Endothelial cell of umbilical vein (primary cell): ENCODE data around the gene ASAP2. TPM values are rescaled to one million over a fixed set of nuclear protein-coding genes. Genes with fewer than 3 reads are reported as not detected.

ENCODE experiments used
- BruUV-seq: library from RNA; stranded (reverse); fragments of 400-500 nt; replicated peaks from 2 replicates; lab custom pipeline; 2021; lab: Mats Ljungman, UMichigan
- CTCF ChIA-PET: fragments of 300-600, 350-600 bp; sonication (Branson Sonifier 250); formaldehyde crosslinking; loops from one replicate; lab custom pipeline; 2021; ENCODE audit warnings: antibody characterized with exemption, inconsistent platforms; lab: Charles Lee
- POLR2A ChIA-PET: fragments of 300-600, 350-600 bp; sonication (Branson Sonifier 250); formaldehyde crosslinking; loops from one replicate; lab custom pipeline; 2021; ENCODE audit warnings: antibody characterized with exemption, inconsistent platforms; lab: Charles Lee
- DNase-seq: peaks from one replicate; pipeline ENCODE4 v3.0.0-alpha.2; 2011; ENCODE audit warnings: low read depth, low spot score
- FAIRE-seq: peaks from 2 replicates; lab custom pipeline; 2011; peaks lifted over from hg19 to GRCh38; lab: Jason Lieb, UNC
- H2AFZ ChIP-seq: 2 replicates; pipeline ENCODE4 v1.6.0; 2012; ENCODE audit warnings: low read depth, low read length, control low read depth, inconsistent platforms
- H3K27ac ChIP-seq: 2 replicates; pipeline ENCODE4 v1.5.1; 2011; ENCODE audit warnings: low read depth, mild to moderate bottlenecking, control low read depth, low read length, moderate library complexity; ENCODE audit not compliant: insufficient read depth
- H3K27me3 ChIP-seq, 2 experiments: 2 replicates each; pipeline versions ENCODE4 v1.6.0 to v1.6.1; 2011; ENCODE audit warnings: low read length in 2 of 2, mixed read lengths in 1 of 2; ENCODE audit not compliant: control insufficient read depth in 2 of 2, insufficient read depth in 2 of 2
- H3K36me3 ChIP-seq, 2 experiments: 2 replicates in 1 of 2; 3 replicates in 1 of 2; pipeline ENCODE4 v1.5.1; 2011; ENCODE audit warnings: low read length in 2 of 2, mild to moderate bottlenecking in 1 of 2, moderate library complexity in 1 of 2; ENCODE audit not compliant: control insufficient read depth in 2 of 2, insufficient read depth in 2 of 2; ENCODE audit errors: extremely low read depth in 1 of 2
- H3K4me1 ChIP-seq: 3 replicates; pipeline ENCODE4 v1.5.1; 2011; ENCODE audit warnings: mild to moderate bottlenecking, low read length; ENCODE audit not compliant: control insufficient read depth, insufficient read depth; ENCODE audit errors: extremely low read depth
- H3K4me2 ChIP-seq: 2 replicates; pipeline ENCODE4 v1.6.1; 2011; ENCODE audit warnings: low read length, control low read depth, mixed read lengths; ENCODE audit not compliant: insufficient read depth
- H3K4me3 ChIP-seq, 3 experiments: fragments of 200-600 bp in 1 of 3; sonication (generic), shearing (Covaris generic) in 1 of 3; replicated peaks in 1 of 3; 2 replicates each; pipeline ENCODE4 v1.5.1; 2011 to 2016; ENCODE audit warnings: control low read depth in 3 of 3, low read length in 3 of 3, mild to moderate bottlenecking in 2 of 3, inconsistent platforms in 1 of 3, low read depth in 1 of 3, moderate library complexity in 1 of 3; ENCODE audit not compliant: insufficient read depth in 1 of 3
- H3K79me2 ChIP-seq: 2 replicates; pipeline ENCODE4 v1.6.0; 2012; ENCODE audit warnings: low read length, inconsistent platforms; ENCODE audit not compliant: control insufficient read depth, insufficient read depth
- H3K9ac ChIP-seq: replicated peaks from 2 replicates; pipeline ENCODE3; 2011; ENCODE audit warnings: low read length, control low read depth; ENCODE audit not compliant: insufficient read depth; ENCODE audit errors: extremely low read depth
- H3K9me1 ChIP-seq: replicated peaks from 3 replicates; pipeline ENCODE4 v1.6.0; 2011; ENCODE audit warnings: mild to moderate bottlenecking, low read length; ENCODE audit not compliant: control insufficient read depth, insufficient read depth; ENCODE audit errors: extremely low read depth
- H3K9me3 ChIP-seq: replicated peaks from 2 replicates; pipeline ENCODE4 v1.5.1; 2012; ENCODE audit warnings: low read length, inconsistent platforms; ENCODE audit not compliant: control insufficient read depth, insufficient read depth
- H4K20me1 ChIP-seq: replicated peaks from 2 replicates; pipeline ENCODE3; 2011; ENCODE audit warnings: mild to moderate bottlenecking, low read length; ENCODE audit not compliant: control insufficient read depth, insufficient read depth; ENCODE audit errors: extremely low read depth
- EZH2 ChIP-seq: IDR thresholded peaks from 2 replicates; pipeline ENCODE4 v1.6.1; 2012; ENCODE audit warnings: borderline replicate concordance, low read depth, mild to moderate bottlenecking, moderate library complexity, low read length, inconsistent platforms; ENCODE audit not compliant: severe bottlenecking
- FOS ChIP-seq: IDR thresholded peaks from 2 replicates; pipeline ENCODE4 v1.6.1; 2011; ENCODE audit warnings: mild to moderate bottlenecking, low read length, moderate library complexity, borderline replicate concordance; ENCODE audit not compliant: insufficient read depth
- GATA2 ChIP-seq: IDR thresholded peaks from 2 replicates; pipeline ENCODE4 v1.7.0; 2011; ENCODE audit warnings: low read depth, mild to moderate bottlenecking, moderate library complexity, mixed read lengths, low read length; ENCODE audit not compliant: insufficient read length, insufficient read depth
- JUN ChIP-seq: IDR thresholded peaks from 2 replicates; pipeline ENCODE4 v1.6.1; 2011; ENCODE audit warnings: borderline replicate concordance, low read depth; ENCODE audit not compliant: insufficient read length, insufficient read depth
- MYC ChIP-seq: IDR thresholded peaks from one replicate; pipeline ENCODE4 v1.6.1; 2011; ENCODE audit warnings: mild to moderate bottlenecking, low read depth, low read length
- POLR2A ChIP-seq: IDR thresholded peaks from 2 replicates; pipeline ENCODE4 v1.6.1; 2012; ENCODE audit warnings: low read depth, mild to moderate bottlenecking, control low read depth, low read length
- POLR2AphosphoS5 ChIP-seq: IDR thresholded peaks from 2 replicates; pipeline ENCODE4 v1.6.1; 2012; ENCODE audit warnings: low read depth, mild to moderate bottlenecking, control low read depth, low read length, moderate library complexity; ENCODE audit not compliant: insufficient read depth
- dilution Hi-C: fragments of 300-500 bp; cut with MboI; formaldehyde crosslinking; loops from one replicate; pipeline ENCODE4 v1.15.0; 2019; ENCODE audit warnings: low sequenced_read_pairs; ENCODE audit not compliant: extremely low pct_ligation_motif_present
- intact Hi-C: fragments of 100-400 bp; cut with micrococcal nuclease; formaldehyde crosslinking; loops from one replicate; pipeline ENCODE4 v1.10.0; 2022
- polyA plus RNA-seq, 4 experiments: library from polyadenylated mRNA; depleted of rRNA in 3 of 4; stranded (reverse) in 3 of 4; unstranded in 1 of 4; fragments of >200 nt; gene quantifications; 2 replicates each; pipeline versions ENCODE4 v1.2.1 to v1.2.3, GENCODE V29; 2011 to 2012; ENCODE audit warnings: missing spikeins in 1 of 4
- total RNA-seq: library from RNA; stranded (reverse); gene quantifications from 2 replicates; pipeline ENCODE4 v1.2.3, GENCODE V29; 2021
- TF ChIP-seq, protein P1 (sequence below): IDR thresholded peaks from 2 replicates; pipeline ENCODE4 v1.6.1; 2011; ENCODE audit not compliant: insufficient read depth, insufficient read length
- TF ChIP-seq, protein P2 (sequence below), 2 donors: IDR thresholded peaks; 1 replicate in 1 of 2; 2 replicates in 1 of 2; pipeline ENCODE4 v1.5.1; 2011; ENCODE audit warnings: low read length in 2 of 2, mild to moderate bottlenecking in 2 of 2, moderate library complexity in 2 of 2, control low read depth in 1 of 2, inconsistent platforms in 1 of 2, low read depth in 1 of 2; ENCODE audit not compliant: insufficient read depth in 1 of 2; ENCODE audit errors: extremely low read depth in 1 of 2

ASAP2 gene
- total and polyA plus RNA-seq, 2 donors (not counting 3 experiments of a cell fraction or from before 2014, with no cell fraction given): 31.1 to 79.2 TPM

DNA sequence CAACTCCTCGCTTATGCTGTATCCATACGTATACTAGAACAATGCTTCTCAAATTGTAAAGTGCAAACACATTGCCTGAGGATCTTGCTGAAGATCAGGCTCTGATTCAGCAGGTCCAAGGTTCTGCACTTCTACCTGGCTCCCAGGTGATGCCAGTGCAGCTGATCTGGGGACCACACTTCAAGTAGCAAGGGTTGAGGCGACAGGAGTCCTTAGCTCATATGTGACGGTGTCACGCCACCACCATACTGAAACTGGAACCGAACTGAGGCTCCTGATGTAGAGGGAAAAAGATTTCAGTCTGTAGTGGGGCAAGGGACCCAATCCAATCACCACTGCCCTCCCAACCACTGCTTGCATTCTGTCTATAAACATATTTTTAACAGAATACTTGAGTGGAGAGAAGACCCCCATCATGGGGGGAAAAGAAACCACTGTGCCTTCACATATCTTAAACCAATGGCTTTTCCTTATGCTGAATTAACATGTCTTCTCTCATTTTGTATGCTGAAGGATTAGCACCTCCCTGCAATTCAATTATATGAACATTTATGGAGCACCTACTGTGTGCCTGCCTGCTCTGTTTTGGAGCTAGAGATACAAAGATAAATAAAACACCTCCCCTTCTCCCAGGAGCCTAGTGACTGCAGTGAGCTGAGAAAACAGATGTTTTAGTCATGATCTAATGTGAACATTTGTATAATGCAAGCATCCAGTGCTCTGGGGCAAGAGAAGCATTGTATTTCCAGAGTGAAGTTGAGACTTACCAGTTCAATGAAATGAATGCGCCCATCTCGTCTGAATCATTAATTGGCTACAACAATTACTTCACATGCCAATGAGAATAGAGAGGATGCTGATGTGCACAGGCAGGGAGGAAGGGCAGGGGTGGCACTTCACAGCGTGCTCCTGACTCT lies 6.6 kb upstream of the ASAP2 start:
- DNase-seq (no peak), FAIRE-seq (no peak)
- Histone ChIP-seq H3K9ac (no peak overlapping the region), H3K27me3 (no peaks in the 10 kb centered on the region), H3K9me3 (no peaks in the 10 kb centered on the region), H3K4me3 (no peak overlapping the region), H3K79me2 (no peaks in the 10 kb centered on the region), H2AFZ (no peak overlapping the region), H4K20me1 (no peaks in the 10 kb centered on the region), H3K4me2 (no peak overlapping the region), H3K4me1 (peaks cover 18% of the 10 kb centered on the region), H3K27ac (no peak overlapping the region), H3K36me3 (no peaks in the 10 kb centered on the region), H3K9me1 (no peaks in the 10 kb centered on the region)
- dilution Hi-C loops (no loop called here), intact Hi-C loops (loop anchor here (2.0 kb wide), 1 partner anchor 21 kb away; no protein-coding TSS in a partner anchor)
- POLR2A ChIA-PET: interaction anchor here (0.6 kb wide), 1 partner anchor 11 kb away, joined by 5 read pairs; no protein-coding TSS in a partner anchor
- no TSS peak for BruUV-seq
- CTCF ChIA-PET: interaction anchor here (1.8 kb wide), 1 partner anchor 134 kb away, joined by 5 read pairs; no protein-coding TSS in a partner anchor
- TF ChIP-seq EZH2 (no peak), POLR2AphosphoS5 (no peak), JUN (no peak), POLR2A (no peak), FOS (no peak), MYC (no peak), GATA2 (no peak)
- TF ChIP-seq, protein P1, sequence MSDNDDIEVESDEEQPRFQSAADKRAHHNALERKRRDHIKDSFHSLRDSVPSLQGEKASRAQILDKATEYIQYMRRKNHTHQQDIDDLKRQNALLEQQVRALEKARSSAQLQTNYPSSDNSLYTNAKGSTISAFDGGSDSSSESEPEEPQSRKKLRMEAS: no peak
- TF ChIP-seq, protein P2, sequence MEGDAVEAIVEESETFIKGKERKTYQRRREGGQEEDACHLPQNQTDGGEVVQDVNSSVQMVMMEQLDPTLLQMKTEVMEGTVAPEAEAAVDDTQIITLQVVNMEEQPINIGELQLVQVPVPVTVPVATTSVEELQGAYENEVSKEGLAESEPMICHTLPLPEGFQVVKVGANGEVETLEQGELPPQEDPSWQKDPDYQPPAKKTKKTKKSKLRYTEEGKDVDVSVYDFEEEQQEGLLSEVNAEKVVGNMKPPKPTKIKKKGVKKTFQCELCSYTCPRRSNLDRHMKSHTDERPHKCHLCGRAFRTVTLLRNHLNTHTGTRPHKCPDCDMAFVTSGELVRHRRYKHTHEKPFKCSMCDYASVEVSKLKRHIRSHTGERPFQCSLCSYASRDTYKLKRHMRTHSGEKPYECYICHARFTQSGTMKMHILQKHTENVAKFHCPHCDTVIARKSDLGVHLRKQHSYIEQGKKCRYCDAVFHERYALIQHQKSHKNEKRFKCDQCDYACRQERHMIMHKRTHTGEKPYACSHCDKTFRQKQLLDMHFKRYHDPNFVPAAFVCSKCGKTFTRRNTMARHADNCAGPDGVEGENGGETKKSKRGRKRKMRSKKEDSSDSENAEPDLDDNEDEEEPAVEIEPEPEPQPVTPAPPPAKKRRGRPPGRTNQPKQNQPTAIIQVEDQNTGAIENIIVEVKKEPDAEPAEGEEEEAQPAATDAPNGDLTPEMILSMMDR (IDR thresholded peaks at IDR 0.05; ENCODE audit: extremely low read depth in 1 of 2, insufficient read depth in 1 of 2, low read depth in 1 of 2, low read length in 2 of 2): no peak
